NT2/D1 (cell line): ENCODE results near the gene TMCO4.

Source experiments
- DNase-seq: peaks from one replicate; pipeline ENCODE4 v3.0.0-alpha.2; 2011; ENCODE audit warnings: low read depth, low spot score
- H3K27me3 ChIP-seq: 2 replicates; pipeline ENCODE4 v1.6.0; 2011; ENCODE audit warnings: mild to moderate bottlenecking; ENCODE audit not compliant: insufficient read length, insufficient read depth
- H3K36me3 ChIP-seq: 2 replicates; pipeline ENCODE4 v1.6.1; 2011; ENCODE audit warnings: mild to moderate bottlenecking, low read length, mixed read lengths; ENCODE audit not compliant: insufficient read depth, insufficient read length
- H3K4me1 ChIP-seq: 2 replicates; pipeline ENCODE4 v1.5.1; 2011; ENCODE audit not compliant: insufficient read depth, insufficient read length
- H3K4me3 ChIP-seq: 2 replicates; pipeline ENCODE4 v1.5.1; 2011; ENCODE audit warnings: low read depth; ENCODE audit not compliant: insufficient read length
- H3K9ac ChIP-seq: 2 replicates; pipeline ENCODE4 v1.6.0; 2011; ENCODE audit warnings: low read depth; ENCODE audit not compliant: insufficient read length
- H3K9me3 ChIP-seq: 2 replicates; pipeline ENCODE4 v1.5.1; 2011; ENCODE audit warnings: mild to moderate bottlenecking, low read length; ENCODE audit not compliant: insufficient read depth
- SUZ12 ChIP-seq: IDR thresholded peaks from 2 replicates; pipeline ENCODE4 v1.6.1; 2011; ENCODE audit not compliant: insufficient read length, insufficient read depth; ENCODE audit errors: extremely low read depth
- YY1 ChIP-seq: IDR thresholded peaks from 2 replicates; pipeline ENCODE4 v1.6.1; 2011; ENCODE audit not compliant: insufficient read length, insufficient read depth
- ZNF274 ChIP-seq: IDR thresholded peaks from 2 replicates; pipeline ENCODE4 v1.6.1; 2011; ENCODE audit warnings: mild to moderate bottlenecking, low read depth, low read length

The TMCO4 gene

GRCh38 chr1:19658186-19658585 lies 141.5 kb downstream of the TMCO4 start:
- H3K4me1 ChIP-seq: peaks cover 7% of the 10 kb centered on the region
- no peak overlapping the region for H3K4me3 ChIP-seq
- H3K27me3 ChIP-seq: no peaks in the 10 kb centered on the region
- no peak overlapping the region for H3K9ac ChIP-seq
- H3K36me3 ChIP-seq: peaks cover 8% of the 10 kb centered on the region
- no peaks in the 10 kb centered on the region for H3K9me3 ChIP-seq
- DNase-seq: no peak
- no peak for TF ChIP-seq SUZ12
- no peak for TF ChIP-seq YY1
- TF ChIP-seq ZNF274: no peak

- no peak for DNase-seq
- H3K36me3 ChIP-seq: peaks cover 8% of the 10 kb centered on the region
- no peaks in the 10 kb centered on the region for H3K27me3 ChIP-seq
- H3K4me1 ChIP-seq: peaks cover 7% of the 10 kb centered on the region
- no peak overlapping the region for H3K4me3 ChIP-seq
- H3K9me3 ChIP-seq: no peaks in the 10 kb centered on the region
- H3K9ac ChIP-seq: no peak overlapping the region
- no peak for TF ChIP-seq YY1
- no peak for TF ChIP-seq ZNF274
- TF ChIP-seq SUZ12: no peak
Observed at GRCh38 chr1:19657511-19657910, 142.2 kb downstream of the TMCO4 start.

- H3K4me1 ChIP-seq: peaks cover 7% of the 10 kb centered on the region
- H3K9ac ChIP-seq: no peak overlapping the region
- no peak overlapping the region for H3K4me3 ChIP-seq
- DNase-seq: no peak
- no peak for TF ChIP-seq ZNF274
- TF ChIP-seq SUZ12: no peak
- no peak for TF ChIP-seq YY1
- H3K9me3 ChIP-seq: no peaks in the 10 kb centered on the region
- H3K27me3 ChIP-seq: no peaks in the 10 kb centered on the region
- peaks cover 8% of the 10 kb centered on the region for H3K36me3 ChIP-seq
Observed at GRCh38 chr1:19656780-19657466, 142.8 kb downstream of the TMCO4 start.

- Histone ChIP-seq H3K9me3 (no peaks in the 10 kb centered on the region), H3K27me3 (no peaks in the 10 kb centered on the region), H3K4me3 (no peak overlapping the region), H3K4me1 (peaks cover 7% of the 10 kb centered on the region), H3K36me3 (peaks cover 8% of the 10 kb centered on the region), H3K9ac (no peak overlapping the region)
- TF ChIP-seq ZNF274 (no peak), SUZ12 (no peak), YY1 (no peak)
- no peak for DNase-seq
Observed at GRCh38 chr1:19656134-19656779, 143.5 kb downstream of the TMCO4 start.

GRCh38 chr1:19655718-19656080 lies 144.0 kb downstream of the TMCO4 start:
- peaks cover 10% of the 10 kb centered on the region for H3K4me1 ChIP-seq
- H3K4me3 ChIP-seq: no peak overlapping the region
- H3K36me3 ChIP-seq: peaks cover 8% of the 10 kb centered on the region
- TF ChIP-seq YY1 (no peak), ZNF274 (no peak), SUZ12 (no peak)
- no peaks in the 10 kb centered on the region for H3K9me3 ChIP-seq
- H3K27me3 ChIP-seq: no peaks in the 10 kb centered on the region
- no peak overlapping the region for H3K9ac ChIP-seq
- no peak for DNase-seq

- TF ChIP-seq SUZ12: no peak
- no peak for TF ChIP-seq YY1
- TF ChIP-seq ZNF274: no peak
- H3K9me3 ChIP-seq: no peaks in the 10 kb centered on the region
- H3K9ac ChIP-seq: no peak overlapping the region
- no peak overlapping the region for H3K4me3 ChIP-seq
- no peaks in the 10 kb centered on the region for H3K27me3 ChIP-seq
- DNase-seq: no peak
- peaks cover 8% of the 10 kb centered on the region for H3K36me3 ChIP-seq
- H3K4me1 ChIP-seq: peaks cover 13% of the 10 kb centered on the region
Observed at GRCh38 chr1:19654886-19655717, 144.6 kb downstream of the TMCO4 start.

GRCh38 chr1:19654386-19654785 lies 145.3 kb downstream of the TMCO4 start:
- peaks cover 8% of the 10 kb centered on the region for H3K36me3 ChIP-seq
- no peak overlapping the region for H3K4me3 ChIP-seq
- H3K9ac ChIP-seq: no peak overlapping the region
- no peak for TF ChIP-seq ZNF274
- no peak for TF ChIP-seq SUZ12
- TF ChIP-seq YY1: no peak
- H3K27me3 ChIP-seq: no peaks in the 10 kb centered on the region
- no peak for DNase-seq
- H3K4me1 ChIP-seq: peaks cover 13% of the 10 kb centered on the region
- H3K9me3 ChIP-seq: no peaks in the 10 kb centered on the region
